NOMO-1 treated with DMSO at 0.1 percent for 48 hours (cell line): ENCODE results near the gene AUTS2.

ENCODE experiments used
- DNase-seq: peaks from one replicate; lab custom pipeline; 2025; ENCODE audit not compliant: unreplicated experiment; lab: John Stamatoyannopoulos, UW

AUTS2 gene

GRCh38 chr7:69684369-69685292, 86.4 kb downstream of the AUTS2 start:
- DNase-seq = no peak

GRCh38 chr7:69685293-69685631, 87.0 kb downstream of the AUTS2 start:
- no peak for DNase-seq

- DNase-seq = no peak
Observed at GRCh38 chr7:69686366-69686765, 88.1 kb downstream of the AUTS2 start.

GRCh38 chr7:69687739-69688433, 89.6 kb downstream of the AUTS2 start:
- no peak for DNase-seq

GRCh38 chr7:69690329-69690728, 92.1 kb downstream of the AUTS2 start:
- no peak for DNase-seq

- no peak for DNase-seq
Observed at GRCh38 chr7:69691327-69691726, 93.1 kb downstream of the AUTS2 start.

- no peak for DNase-seq
Observed at GRCh38 chr7:69691734-69692133, 93.5 kb downstream of the AUTS2 start.

GRCh38 chr7:69692611-69693010, 94.3 kb downstream of the AUTS2 start:
- no peak for DNase-seq

- DNase-seq = no peak
Observed at GRCh38 chr7:69693042-69693441, 94.8 kb downstream of the AUTS2 start.

- no peak for DNase-seq
Observed at GRCh38 chr7:69696054-69696591, 97.8 kb downstream of the AUTS2 start.

GRCh38 chr7:69696686-69697685, 98.7 kb downstream of the AUTS2 start:
- DNase-seq = no peak

- DNase-seq = no peak
Observed at GRCh38 chr7:69698109-69698825, 100.0 kb downstream of the AUTS2 start.

- no peak for DNase-seq
Observed at GRCh38 chr7:69699931-69700330, 101.7 kb downstream of the AUTS2 start.

- DNase-seq = no peak
Observed at GRCh38 chr7:69700331-69700730, 102.1 kb downstream of the AUTS2 start.

- no peak for DNase-seq
Observed at GRCh38 chr7:69701288-69701687, 103.0 kb downstream of the AUTS2 start.

- DNase-seq = no peak
Observed at GRCh38 chr7:69702357-69702756, 104.1 kb downstream of the AUTS2 start.

GRCh38 chr7:69703099-69703498, 104.8 kb downstream of the AUTS2 start:
- no peak for DNase-seq

GRCh38 chr7:69706070-69706469, 107.8 kb downstream of the AUTS2 start:
- DNase-seq = no peak

- no peak for DNase-seq
Observed at GRCh38 chr7:69708857-69709256, 110.6 kb downstream of the AUTS2 start.

- DNase-seq = no peak
Observed at GRCh38 chr7:69710768-69711438, 112.6 kb downstream of the AUTS2 start.
